Effector CD4-positive, alpha-beta T cell (primary cell): ENCODE data around the gene POLD3.
"Not testable (repeated sequence)": the region's sequence is repeated elsewhere in the genome, so short reads cannot be mapped to it uniquely, and the experiment has no call there.

Experiments used
- DNase-seq: peaks from one replicate; pipeline ENCODE4 v3.0.0-alpha.2; 2020

The POLD3 gene

DNA sequence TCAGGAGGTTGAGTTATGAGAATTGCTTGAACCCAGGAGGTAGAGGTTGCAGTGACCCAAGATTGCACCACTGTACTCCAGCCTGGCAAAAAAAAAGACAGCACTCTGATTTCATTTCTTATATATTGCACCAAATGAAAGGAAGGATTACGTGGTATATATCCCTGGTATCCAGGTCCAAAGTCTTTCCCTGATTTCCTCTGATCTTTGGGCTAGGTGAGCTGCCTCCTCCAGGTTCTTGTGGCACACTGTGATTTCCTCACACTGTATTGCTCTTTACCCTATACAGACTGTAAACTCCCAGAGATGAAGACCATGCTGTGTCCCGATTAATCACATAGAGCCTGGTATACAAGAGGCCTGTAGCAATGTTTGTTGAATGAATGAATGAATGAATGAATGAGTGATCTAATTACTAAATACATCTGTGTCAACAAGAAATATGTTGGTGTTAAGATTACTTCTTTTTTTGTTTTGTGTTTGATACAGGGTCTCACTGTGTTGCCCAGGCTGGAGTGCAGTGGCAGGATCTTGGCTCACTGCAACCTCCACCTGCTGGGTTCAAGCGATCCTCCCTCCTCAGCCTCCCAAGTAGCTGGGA lies 9.3 kb upstream of the POLD3 start:
- DNase-seq = no peak

DNA sequence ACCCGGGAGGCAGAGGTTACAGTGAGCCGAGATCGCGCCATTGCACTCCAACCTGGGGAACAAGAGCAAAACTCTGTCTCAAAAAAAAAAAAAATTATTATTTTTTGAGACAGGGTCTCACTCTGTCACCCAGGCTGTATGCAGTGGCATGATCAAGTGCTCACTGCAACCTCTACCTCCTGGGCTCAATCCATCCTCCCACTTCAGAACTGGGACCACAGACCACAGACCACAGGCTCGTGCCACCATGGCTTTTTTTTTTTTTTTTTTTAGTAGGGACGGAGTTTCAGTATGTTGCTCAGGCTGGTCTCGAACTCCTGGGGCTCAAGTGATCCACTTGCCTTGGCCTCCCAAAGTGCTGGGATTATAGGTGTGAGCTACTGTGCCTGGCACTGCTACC lies 1.9 kb upstream of the POLD3 start:
- not testable (repeated sequence) for DNase-seq

DNA sequence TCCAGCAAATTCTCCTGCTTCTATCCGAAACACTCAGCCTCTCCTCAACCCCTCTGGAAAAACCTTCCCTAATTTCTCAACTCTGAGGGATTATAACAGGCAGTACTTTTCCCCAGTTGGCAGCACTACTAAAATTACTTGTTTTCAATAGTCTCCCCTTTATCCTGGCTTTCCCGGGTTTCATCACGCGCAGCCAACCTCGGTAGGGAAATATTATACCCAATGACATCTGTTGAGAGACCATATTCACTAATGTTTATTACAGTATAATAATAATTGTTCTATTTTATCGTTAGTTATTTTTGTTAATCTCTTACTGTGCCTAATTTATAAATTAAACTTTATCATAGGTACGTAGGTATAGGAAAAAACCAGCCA lies 330 bp upstream of the POLD3 start:
- DNase-seq = no peak

DNA sequence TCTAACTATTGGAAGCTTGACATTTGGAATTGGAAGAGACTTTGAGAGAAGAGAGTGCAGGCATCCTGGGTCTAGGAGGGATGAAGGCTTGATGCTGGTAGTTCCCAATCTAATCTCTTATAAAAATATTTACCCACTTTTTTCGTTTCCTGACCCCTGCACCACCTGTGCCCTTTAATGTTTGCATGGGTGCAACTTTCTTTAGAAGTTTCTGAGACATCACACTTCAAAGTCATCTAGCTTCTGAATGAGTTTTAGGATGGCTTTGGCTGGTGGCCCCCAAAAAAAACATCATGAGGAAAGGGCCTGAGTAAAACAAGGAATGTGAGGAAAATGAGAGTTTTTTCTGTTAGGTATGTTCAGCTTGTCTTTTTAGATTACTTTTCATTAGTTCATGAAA lies 1.1 kb downstream of the POLD3 start:
- no peak for DNase-seq

DNA sequence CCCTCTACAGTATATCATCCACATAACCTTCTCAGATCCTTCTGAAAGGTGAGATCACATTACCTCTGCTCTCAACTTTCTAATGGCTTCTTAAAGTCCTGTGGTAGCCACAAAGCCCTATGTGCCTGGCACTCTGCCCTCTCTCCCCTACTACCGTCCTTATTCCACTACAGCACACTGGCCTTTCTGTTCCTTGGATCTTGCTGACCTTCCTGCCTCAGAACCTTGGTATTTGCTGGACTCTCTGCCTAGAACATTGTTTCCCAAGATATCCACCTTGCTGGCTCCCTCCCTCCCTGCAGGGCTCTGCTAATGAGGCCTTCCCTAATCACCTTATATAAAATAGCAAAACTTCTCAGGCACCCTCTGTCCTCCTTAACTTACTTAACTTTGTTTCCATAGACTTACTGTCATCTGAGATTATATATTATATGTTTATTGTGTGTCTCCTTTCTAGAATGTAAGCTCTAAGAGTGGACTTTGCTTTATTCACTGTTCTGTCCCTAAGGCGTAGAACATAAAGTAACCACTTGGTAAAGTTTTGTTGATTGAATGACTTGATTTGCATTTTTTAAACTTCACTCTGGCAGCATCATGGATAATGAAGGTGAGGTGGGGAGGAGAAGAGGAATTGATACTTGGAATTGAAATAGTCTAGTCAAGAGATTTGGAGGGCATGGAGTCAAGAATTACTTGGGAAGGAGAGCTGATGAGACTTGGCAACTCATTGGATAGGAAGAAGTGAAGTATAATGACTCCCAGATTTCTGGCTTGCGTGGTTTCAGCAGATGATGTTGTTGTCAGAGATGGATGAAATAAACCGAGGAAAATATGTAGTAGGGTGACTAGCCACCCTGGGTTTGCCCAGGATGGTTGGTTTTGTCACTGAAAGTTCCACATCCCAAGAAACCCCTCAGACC lies 10.5 kb downstream of the POLD3 start:
- DNase-seq = no peak

DNA sequence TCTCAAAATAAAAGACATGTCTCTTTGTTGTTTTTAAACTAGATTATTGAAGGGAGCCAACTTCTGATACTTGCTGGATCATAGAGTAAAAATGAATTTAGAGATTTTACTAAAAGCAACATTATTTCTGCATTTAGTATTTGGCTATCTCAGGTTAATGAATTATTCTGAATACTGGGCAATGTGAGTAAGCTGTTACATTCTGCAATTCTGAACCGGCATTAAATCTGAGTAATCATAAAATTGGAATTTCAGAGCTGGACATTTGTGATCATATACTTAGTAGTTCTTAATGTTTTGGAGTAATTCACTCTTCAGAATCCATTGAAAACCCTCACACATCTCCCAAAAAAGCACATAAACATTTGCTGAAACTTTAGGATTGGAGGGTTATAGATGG lies 11.5 kb downstream of the POLD3 start:
- no peak for DNase-seq

DNA sequence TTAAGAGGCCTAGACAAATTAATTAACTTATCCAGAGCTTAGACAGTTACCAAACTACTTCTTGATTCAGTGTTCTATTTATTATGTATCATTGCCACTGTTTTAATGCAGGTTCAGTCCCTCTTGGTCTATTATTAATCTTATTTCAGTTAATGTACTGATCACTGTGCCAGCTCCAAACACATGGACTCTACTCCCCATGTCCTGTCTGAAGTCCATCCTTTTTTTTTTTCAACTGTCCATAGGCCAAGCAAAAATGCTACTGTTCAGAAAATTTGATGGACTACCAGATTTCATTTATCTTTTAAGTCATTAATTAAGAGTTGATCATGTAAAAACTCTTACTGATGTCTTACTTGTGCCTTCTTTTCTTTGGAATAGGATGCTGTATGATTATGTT lies 11.9 kb downstream of the POLD3 start:
- no peak for DNase-seq

DNA sequence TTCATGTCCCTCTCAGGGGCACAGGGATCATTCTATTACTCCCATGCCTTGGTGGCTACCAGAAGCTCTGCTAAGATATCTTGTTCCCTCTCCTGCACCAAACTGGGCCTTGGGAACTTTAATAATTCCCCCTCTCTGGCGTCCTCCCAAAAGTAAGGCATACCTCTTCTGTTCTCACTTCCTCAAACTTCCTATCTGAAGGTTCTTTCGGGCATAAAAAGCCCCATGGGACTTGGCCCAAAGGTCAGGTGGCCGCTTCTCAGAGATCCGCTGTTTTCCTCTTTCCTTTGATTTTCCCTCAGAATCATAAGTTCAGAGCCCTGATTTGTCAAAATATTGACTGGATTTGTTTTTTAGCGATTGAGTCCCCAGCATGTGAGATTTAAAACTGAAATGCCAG lies 13.0 kb downstream of the POLD3 start:
- DNase-seq = no peak

DNA sequence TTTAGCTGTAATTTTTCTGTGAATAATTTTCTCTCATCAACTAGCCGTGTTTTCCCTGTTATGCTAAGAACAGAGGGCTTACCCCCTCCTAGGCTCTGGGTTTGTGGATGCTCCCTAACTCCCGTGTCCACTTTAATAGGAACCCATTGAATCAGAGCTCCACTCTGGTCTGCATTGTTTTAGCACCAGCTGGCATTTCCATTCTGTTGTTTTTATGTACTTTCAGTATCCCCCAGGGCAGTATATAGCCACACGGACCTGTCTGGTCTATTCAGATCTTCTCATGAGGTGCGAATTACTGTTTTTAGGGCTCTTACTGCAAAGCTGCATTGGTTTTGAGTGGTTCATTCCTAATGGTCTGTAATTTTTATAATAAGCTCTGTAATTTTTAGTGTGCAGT lies 16.0 kb downstream of the POLD3 start:
- DNase-seq = no peak

DNA sequence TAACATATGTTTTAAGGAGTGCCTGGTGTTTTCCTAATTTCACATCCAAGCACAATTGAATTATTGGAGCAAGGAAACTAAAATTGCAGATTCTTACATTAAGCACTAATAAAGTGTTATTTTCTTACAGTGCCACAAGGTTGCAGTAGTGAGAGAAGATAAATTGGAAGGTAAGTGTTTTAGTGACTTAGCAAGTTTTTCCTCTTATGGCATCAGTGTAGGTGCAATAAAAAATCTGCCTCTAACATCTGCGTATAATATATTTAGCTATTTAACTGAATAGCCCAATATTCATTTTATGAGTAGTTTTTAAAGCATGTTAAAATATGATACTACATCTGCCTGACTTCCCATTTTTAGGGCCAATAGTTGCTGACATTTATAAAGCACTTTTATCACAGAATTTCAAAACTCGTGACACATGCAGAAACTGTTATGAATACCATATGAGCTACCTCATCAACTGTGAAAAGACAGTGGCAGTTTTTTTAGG lies 19.0 kb downstream of the POLD3 start:
- no peak for DNase-seq

DNA sequence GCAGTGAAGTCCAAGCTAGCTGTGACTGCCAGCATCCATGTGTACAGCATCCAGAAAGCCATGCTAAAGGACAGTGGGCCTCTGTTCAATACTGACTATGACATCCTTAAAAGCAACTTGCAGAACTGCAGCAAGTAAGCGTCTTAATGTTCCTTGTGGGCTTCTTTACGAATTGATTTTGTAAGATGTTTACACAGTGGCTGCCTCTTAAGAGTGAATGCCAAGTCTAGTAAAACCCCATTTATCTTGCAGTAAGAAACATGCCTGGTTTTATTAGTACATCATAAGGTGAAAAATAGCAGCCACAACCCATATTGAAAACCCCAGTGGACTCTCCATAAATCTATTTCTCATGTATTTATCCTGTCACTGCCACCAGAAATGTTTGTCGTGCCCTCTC lies 20.5 kb downstream of the POLD3 start:
- DNase-seq = no peak

DNA sequence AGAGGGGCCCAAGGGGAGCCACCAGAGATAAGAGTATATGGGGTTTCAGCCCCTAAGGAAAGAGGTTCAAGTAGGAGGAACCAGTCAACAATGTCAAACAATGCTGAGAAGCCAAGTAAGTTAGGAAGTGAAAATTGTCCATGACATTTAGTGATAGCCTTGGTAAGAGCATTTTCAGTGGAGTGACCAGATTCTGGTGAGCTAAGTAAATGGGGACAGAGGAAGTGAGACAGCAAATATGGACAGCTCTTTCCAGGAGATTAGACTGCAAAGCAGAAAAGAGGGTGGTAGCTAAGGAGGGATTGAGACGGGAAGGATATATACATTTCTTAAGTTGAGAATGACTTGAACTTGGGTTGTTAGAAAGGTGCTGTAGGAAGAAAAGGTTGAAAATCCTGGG lies 22.9 kb downstream of the POLD3 start:
- DNase-seq = no peak

DNA sequence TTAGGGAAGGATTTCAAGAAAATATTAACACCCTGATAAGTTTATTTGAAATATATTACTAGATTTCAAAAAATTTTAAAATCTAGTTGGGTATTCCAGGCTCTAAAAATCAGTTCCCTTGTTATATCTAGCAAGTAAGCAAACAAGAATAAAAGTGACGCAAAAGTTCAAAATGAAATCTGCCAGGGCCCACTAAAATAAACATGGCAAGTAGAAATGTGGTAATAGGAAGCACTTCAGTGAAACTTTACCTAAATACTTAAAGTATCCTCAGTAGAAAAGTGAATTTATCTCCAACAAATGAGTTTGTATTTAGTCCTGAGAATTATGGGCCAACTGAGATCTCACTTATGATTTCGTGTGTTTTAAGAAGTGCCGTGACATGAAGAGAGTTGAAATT lies 23.6 kb downstream of the POLD3 start:
- DNase-seq = no peak

DNA sequence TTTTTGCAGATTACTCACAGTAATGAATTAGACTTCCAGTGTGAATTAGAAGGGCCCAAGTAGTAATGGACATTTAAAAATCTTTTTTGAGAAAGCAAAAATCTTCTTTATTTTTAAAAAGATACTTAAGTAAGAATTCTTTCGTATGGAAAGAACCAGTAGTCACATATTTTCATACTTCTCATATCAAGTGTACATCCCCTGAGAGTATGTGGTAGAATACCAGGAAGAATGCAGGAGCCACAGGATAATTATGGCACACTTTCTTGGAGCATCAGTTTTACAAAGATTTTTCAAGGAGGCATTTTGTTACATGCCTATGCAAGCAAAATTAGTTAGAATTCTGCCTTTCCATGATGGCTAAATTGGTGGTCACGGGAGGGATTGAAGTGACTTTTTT lies 28.1 kb downstream of the POLD3 start:
- DNase-seq = no peak

DNA sequence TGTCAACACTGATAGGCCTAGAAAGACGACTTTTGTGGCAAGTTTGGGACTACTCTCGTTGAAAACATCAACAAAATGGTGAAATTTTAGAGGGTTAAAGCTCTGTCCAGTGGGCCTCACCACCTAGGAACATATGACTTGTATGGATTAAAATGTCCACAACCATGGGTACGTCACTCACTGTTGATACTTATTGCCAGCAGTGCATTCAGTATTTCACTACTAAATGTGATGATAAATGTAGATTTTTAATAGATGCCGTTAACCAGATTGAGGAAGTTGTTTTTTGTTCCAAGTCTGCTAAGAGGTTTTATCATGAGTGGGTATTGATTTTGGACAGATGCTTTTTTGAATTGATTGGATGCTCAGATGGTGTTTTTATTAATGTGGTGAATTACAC lies 33.7 kb downstream of the POLD3 start:
- no peak for DNase-seq

DNA sequence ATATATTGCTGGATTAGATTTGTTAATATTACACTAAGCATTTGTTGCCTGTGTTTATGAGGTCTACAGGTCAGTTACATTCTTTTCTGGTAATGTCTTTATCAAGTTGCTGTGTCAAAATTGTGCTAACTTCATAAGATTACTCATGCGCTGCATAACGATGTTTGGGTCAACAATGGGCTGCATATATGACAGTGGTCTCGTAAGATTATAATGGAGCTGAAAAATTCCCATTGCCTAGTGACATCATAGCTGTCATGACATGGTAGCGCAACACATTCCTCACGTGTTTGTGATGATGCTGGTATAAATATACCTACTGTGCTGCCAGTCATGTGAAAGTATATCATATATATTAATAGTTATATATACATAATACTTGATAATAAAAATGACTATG lies 34.2 kb downstream of the POLD3 start:
- no peak for DNase-seq

DNA sequence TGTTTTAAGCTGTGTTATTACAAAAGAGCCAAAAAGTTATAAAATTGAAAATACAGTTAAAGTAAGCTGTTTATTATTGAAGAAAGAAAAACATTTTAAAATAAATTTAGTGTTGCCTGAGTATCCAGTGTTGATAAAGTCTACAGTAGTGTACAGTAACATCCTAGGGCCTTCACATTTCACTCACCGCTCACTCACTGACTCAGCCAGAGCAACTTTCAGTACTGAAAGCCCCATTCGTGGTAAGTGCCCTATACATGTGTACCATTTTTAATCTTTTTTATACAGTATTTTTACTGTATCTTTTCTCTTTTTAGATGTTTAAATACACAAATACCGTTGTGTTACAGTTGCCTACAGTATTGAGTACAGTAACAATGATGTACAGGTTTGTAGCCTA lies 35.0 kb downstream of the POLD3 start:
- no peak for DNase-seq

DNA sequence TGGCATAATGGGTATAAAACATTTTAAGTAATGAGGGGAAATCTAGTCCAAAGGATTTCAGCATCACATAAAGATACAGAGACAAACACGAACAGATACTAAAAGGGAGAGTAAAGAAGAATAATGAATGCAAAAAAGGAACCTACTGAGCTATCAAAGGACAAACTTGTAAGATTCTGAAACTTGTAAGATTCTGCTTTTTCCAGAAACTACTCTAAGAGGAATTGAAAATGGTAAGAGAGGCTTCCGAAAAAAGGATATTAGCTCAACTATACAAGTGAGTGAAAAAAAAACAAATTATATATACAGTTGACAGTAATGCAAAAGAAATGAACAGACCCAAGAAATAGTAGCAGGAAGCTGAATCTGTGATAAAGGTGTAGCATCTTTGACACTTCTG lies 37.7 kb downstream of the POLD3 start:
- DNase-seq = no peak

DNA sequence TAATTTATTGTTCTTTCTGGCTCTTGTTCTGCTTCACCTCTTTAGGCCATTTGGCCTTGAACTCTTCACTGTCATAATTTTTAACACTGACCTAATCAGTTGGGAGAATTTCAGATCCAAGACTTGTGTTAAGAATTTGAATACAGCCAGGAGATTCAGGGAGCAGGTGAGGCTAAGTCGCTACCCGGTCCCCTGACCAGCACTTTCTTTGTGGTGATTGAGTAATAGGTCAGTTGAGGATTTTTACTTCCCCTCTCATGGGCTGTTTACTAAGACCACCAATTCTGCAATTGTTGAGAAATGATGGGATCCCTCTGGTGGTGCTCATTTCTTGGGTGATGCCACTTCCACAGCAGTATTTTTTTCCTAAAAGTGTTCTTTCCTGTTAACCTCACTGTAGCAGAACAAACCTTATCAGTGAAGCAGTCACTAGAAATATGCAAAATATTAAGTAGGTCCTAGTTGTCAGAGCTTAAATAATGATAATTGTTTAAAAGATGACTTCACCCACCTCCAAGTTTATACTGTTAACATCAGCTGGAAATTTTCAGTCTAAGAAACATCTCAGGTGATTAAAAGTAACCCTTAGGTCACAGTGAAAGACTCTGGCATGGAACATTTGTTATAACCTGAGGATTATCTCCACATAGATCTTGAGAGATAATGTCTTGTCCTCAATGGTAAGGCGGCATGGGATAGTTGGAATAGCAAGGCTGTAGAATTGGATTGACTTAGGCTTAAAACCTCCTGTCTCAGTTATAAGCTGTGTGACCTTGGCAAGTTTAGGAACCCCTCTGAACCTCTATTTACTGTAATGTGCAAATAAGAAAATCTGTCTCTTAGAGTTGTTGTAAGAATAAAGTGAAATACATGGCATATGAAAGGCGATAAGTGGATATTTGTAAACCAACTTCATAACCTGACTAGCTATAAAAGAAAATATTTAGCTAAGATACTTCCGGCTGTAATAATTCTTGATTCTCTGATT lies 41.3 kb downstream of the POLD3 start:
- DNase-seq = no peak

DNA sequence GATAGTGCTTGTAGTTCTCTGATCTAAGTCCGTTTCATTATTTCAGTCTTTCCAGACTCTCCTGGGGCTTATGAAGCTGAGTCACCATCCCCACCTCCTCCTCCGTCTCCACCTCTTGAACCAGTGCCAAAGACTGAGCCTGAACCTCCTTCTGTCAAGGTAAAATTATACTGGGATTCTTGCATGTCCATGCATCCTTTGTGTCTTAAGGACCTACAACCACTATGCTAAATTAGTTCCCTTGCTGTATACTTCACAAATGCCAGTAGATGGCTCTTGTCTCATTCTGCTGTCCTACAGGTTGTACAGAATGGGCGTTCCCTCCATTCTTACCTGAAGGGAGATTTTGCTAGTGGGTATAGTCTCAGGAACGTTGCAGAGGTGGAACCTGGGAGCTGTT lies 42.2 kb downstream of the POLD3 start:
- no peak for DNase-seq

DNA sequence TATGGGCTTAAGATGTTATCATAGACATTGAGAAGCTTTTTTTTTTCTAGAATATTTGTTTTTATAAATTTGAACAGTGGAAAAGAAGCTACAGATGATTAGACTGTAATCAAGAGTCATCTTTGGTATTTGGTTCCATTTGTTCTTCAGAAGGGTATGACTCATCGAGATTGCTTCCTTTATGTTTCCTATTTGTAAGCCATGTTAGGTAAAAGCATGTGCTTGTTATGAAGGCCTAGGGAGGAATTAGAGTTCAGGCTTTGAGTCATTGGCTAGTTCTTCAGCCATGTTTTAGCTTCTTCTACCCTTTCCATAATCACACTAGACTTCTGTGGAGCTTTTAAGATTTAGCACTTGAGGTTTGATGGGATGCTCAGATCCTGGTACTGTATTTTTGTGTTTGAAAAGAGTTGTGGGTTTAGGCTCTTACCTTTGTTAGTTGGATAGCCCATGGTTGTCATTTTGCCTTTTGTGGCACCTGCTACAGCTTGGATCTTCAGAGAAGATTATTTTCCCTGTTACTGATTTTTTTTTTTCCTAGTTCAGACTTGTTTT lies 44.3 kb downstream of the POLD3 start:
- no peak for DNase-seq

DNA sequence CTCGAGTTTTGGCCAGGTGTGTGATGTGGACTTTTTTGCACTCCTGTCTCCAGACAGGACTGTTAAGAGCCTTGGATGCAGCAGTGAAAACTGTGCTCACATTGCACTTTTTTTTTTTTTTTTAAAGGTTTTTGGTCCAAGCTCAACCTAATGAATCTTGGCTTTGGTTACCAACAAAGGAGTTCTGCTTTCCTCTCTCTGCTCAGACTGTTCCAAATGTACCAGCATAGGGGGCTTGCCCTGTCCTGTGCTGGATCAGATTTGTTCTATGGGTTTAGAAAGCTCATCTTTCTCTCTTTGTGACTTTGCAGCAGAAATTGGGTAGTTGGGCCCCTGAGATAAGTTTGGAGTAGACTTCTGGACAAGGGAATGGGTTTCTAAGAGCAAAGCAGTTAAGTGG lies 45.3 kb downstream of the POLD3 start:
- no peak for DNase-seq

DNA sequence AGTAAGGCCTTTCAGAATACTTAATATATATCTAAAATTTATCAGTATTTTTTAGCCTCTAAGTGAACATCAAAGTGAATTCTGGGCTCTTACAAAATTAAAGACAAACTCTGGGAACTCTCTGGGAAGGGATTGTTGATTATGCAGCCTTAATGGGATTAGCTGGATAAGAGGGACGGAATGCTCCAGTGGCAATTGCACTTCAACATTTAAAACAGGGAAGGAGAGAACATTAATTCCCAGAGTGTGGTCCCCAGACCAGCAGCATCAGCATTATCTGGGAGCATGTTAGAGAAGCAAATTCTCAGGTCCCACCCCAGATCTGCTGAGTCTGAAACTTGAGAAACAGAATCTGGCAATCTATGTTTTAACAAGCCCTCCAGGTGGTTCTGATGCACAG lies 46.5 kb downstream of the POLD3 start:
- no peak for DNase-seq
